OCI-LY1 (cell line): ENCODE measurements around the gene GRIPAP1.

ENCODE experiments used
- H2AFZ ChIP-seq: fragments of 200-600 bp; sonication (generic), shearing (Covaris generic); 2 replicates; pipeline ENCODE4 v1.6.0; 2014; ENCODE audit warnings: antibody characterized with exemption, mild to moderate bottlenecking, low read length
- H3F3A ChIP-seq: fragments of 200-600 bp; sonication (generic), shearing (Covaris generic); 2 replicates; pipeline ENCODE4 v1.6.0; 2014; ENCODE audit warnings: mild to moderate bottlenecking, antibody characterized with exemption, low read length, moderate library complexity; ENCODE audit not compliant: insufficient read depth
- H3K27ac ChIP-seq: fragments of 200-600 bp; sonication (generic); 2 replicates; pipeline ENCODE4 v1.5.1; 2014; ENCODE audit warnings: low read length, mixed run types, mild to moderate bottlenecking, low read depth; ENCODE audit not compliant: poor library complexity, severe bottlenecking
- H3K27me3 ChIP-seq: fragments of 200-600 bp; sonication (generic); 2 replicates; pipeline ENCODE4 v1.6.0; 2014; ENCODE audit warnings: antibody characterized with exemption, mild to moderate bottlenecking, low read length, moderate library complexity; ENCODE audit not compliant: insufficient read depth
- H3K36me3 ChIP-seq: fragments of 200-600 bp; sonication (generic); 2 replicates; pipeline ENCODE4 v1.6.1; 2014; ENCODE audit warnings: mild to moderate bottlenecking, antibody characterized with exemption, low read length, moderate library complexity, mixed read lengths; ENCODE audit not compliant: insufficient read depth
- H3K4me1 ChIP-seq: fragments of 200-600 bp; sonication (generic); 2 replicates; pipeline ENCODE4 v1.5.1; 2014; ENCODE audit warnings: mild to moderate bottlenecking, low read length, moderate library complexity; ENCODE audit not compliant: insufficient read depth, severe bottlenecking
- H3K4me2 ChIP-seq: fragments of 200-600 bp; sonication (generic), shearing (Covaris generic); 2 replicates; pipeline ENCODE4 v1.6.1; 2014; ENCODE audit warnings: low read length
- H3K4me3 ChIP-seq: fragments of 200-600 bp; sonication (generic); 2 replicates; pipeline ENCODE4 v1.5.1; 2014; ENCODE audit warnings: low read length, low read depth, mild to moderate bottlenecking, mixed read lengths; ENCODE audit not compliant: poor library complexity, severe bottlenecking
- H3K79me2 ChIP-seq: fragments of 200-600 bp; shearing (Covaris generic); 2 replicates; pipeline ENCODE4 v1.6.1; 2016; ENCODE audit warnings: mixed run types, low read length, mixed read lengths; ENCODE audit not compliant: insufficient read depth
- H3K9ac ChIP-seq: fragments of 200-600 bp; sonication (generic), shearing (Covaris generic); 2 replicates; pipeline ENCODE4 v1.6.1; 2014; ENCODE audit warnings: mild to moderate bottlenecking, low read length, mixed read lengths
- H3K9me2 ChIP-seq: fragments of 200-600 bp; sonication (generic), shearing (Covaris generic); 2 replicates; pipeline ENCODE4 v1.6.1; 2014; ENCODE audit warnings: low read depth, mild to moderate bottlenecking, low read length, mixed read lengths
- H3K9me3 ChIP-seq: fragments of 200-600 bp; shearing (Covaris generic); 2 replicates; pipeline ENCODE4 v1.6.1; 2014; ENCODE audit warnings: low read length, mixed read lengths
- H4K20me1 ChIP-seq: fragments of 200-600 bp; sonication (generic), shearing (Covaris generic); 2 replicates; pipeline ENCODE4 v1.6.0; 2016; ENCODE audit warnings: mild to moderate bottlenecking, low read length; ENCODE audit not compliant: insufficient read depth
- CTCF ChIP-seq: fragments of 200-600 bp; sonication (generic), shearing (Covaris generic); IDR thresholded peaks from 2 replicates; pipeline ENCODE4 v1.5.1; 2017; ENCODE audit warnings: mild to moderate bottlenecking, antibody characterized with exemption, low read length, moderate library complexity, mixed read lengths
- EZH2 ChIP-seq: fragments of 200-600 bp; sonication (generic), shearing (Covaris generic); IDR thresholded peaks from 2 replicates; pipeline ENCODE4 v1.8.0; 2017; ENCODE audit warnings: borderline replicate concordance, mixed run types, mild to moderate bottlenecking, antibody characterized with exemption, low read length, moderate library complexity, mixed read lengths

Gene GRIPAP1

GRCh38 chrX:48969471-48969870 lies 32.6 kb downstream of the GRIPAP1 start:
- Histone ChIP-seq H4K20me1 (no peaks in the 10 kb centered on the region), H3K9me3 (no peaks in the 10 kb centered on the region), H3F3A (no peaks in the 10 kb centered on the region), H3K4me1 (peaks cover 4% of the 10 kb centered on the region), H3K4me3 (no peak overlapping the region), H3K27ac (no peak overlapping the region), H2AFZ (no peak overlapping the region), H3K79me2 (no peaks in the 10 kb centered on the region), H3K9me2 (no peaks in the 10 kb centered on the region), H3K27me3 (no peaks in the 10 kb centered on the region), H3K4me2 (no peak overlapping the region), H3K9ac (no peak overlapping the region), H3K36me3 (peaks cover 5% of the 10 kb centered on the region; the same call in 1 of the 2 replicates)
- TF ChIP-seq EZH2 = no peak
- no peak for TF ChIP-seq CTCF

- no peaks in the 10 kb centered on the region for H4K20me1 ChIP-seq
- TF ChIP-seq EZH2 (no peak), CTCF (no peak)
- no peaks in the 10 kb centered on the region for H3K36me3 ChIP-seq
- H3K27ac ChIP-seq = no peak overlapping the region
- H3K27me3 ChIP-seq = no peaks in the 10 kb centered on the region
- no peak overlapping the region for H3K4me2 ChIP-seq
- no peak overlapping the region for H3K9ac ChIP-seq
- no peak overlapping the region for H3K4me3 ChIP-seq
- H3K79me2 ChIP-seq = no peaks in the 10 kb centered on the region
- H3K9me3 ChIP-seq = no peaks in the 10 kb centered on the region
- no peaks in the 10 kb centered on the region for H3F3A ChIP-seq
- H3K9me2 ChIP-seq = no peaks in the 10 kb centered on the region
- no peak overlapping the region for H2AFZ ChIP-seq
- peaks cover 4% of the 10 kb centered on the region for H3K4me1 ChIP-seq
Measured at GRCh38 chrX:48968377-48968776, 33.7 kb downstream of the GRIPAP1 start.

- no peaks in the 10 kb centered on the region for H3K27me3 ChIP-seq
- no peaks in the 10 kb centered on the region for H4K20me1 ChIP-seq
- H3K79me2 ChIP-seq = no peaks in the 10 kb centered on the region
- H3K9me3 ChIP-seq = no peaks in the 10 kb centered on the region
- H3F3A ChIP-seq = no peaks in the 10 kb centered on the region
- no peak overlapping the region for H3K4me3 ChIP-seq
- no peak overlapping the region for H3K27ac ChIP-seq
- no peaks in the 10 kb centered on the region for H3K36me3 ChIP-seq
- no peak for TF ChIP-seq EZH2
- no peak for TF ChIP-seq CTCF
- H3K9me2 ChIP-seq = no peaks in the 10 kb centered on the region
- peaks cover 9% of the 10 kb centered on the region for H3K4me1 ChIP-seq
- H2AFZ ChIP-seq = no peak overlapping the region
- H3K4me2 ChIP-seq = no peak overlapping the region
- H3K9ac ChIP-seq = no peak overlapping the region
Measured at GRCh38 chrX:48966796-48967579, 35.1 kb downstream of the GRIPAP1 start.
